HCT116 (cell line): Measurements from ENCODE around the gene AP2A1. TPM values are rescaled to one million over a fixed set of nuclear protein-coding genes. Genes with fewer than 3 reads are reported as not detected.
A peak's percentile ranks its signal among the peaks of the same experiment; 100 is the strongest.

Experiments used
- ATAC-seq: fragments of 200-7000 bp; cut with Tn5 transposase; 2 replicates; pipeline ENCODE4 v1.9.1; 2020; ENCODE audit warnings: mild to moderate bottlenecking, moderate library complexity
- BruUV-seq: library from RNA; stranded (reverse); fragments of 400-500 nt; replicated peaks from 2 replicates; lab custom pipeline; 2021; lab: Mats Ljungman, UMichigan
- CTCF ChIA-PET: fragments of 300-600 bp; sonication (Branson Sonifier 250); formaldehyde crosslinking; loops from one replicate; lab custom pipeline; 2021; ENCODE audit warnings: antibody characterized with exemption; lab: Charles Lee
- POLR2A ChIA-PET: fragments of 300-600, 350-600 bp; sonication (Branson Sonifier 250); formaldehyde crosslinking; loops from one replicate; lab custom pipeline; 2021; ENCODE audit warnings: antibody characterized with exemption; lab: Charles Lee
- RAD21 ChIA-PET, 2 experiments: fragments of 300-600 bp; sonication (Branson Sonifier 250); formaldehyde crosslinking; loops; one replicate each; lab custom pipeline; 2023; ENCODE audit warnings: low total read pairs in 2 of 2; ENCODE audit not compliant: uncharacterized antibody in 2 of 2, unreplicated experiment in 2 of 2, low non-redundant PET in 1 of 2; lab: Charles Lee
- DNase-seq: peaks from one replicate; pipeline ENCODE4 v3.0.0-alpha.2; 2010; ENCODE audit warnings: low read depth, low spot score
- H2AFZ ChIP-seq: fragments of 200-600 bp; shearing (Covaris generic), sonication (generic); 2 replicates; pipeline ENCODE4 v1.6.1; 2017; ENCODE audit warnings: low read depth, mixed run types, mixed read lengths, antibody characterized with exemption, low read length; ENCODE audit not compliant: poor library complexity, severe bottlenecking
- H3K27ac ChIP-seq: 2 replicates; pipeline ENCODE4 v1.5.1; 2012; ENCODE audit warnings: low read depth, low read length
- H3K27me3 ChIP-seq: fragments of 200-600 bp; sonication (generic); 2 replicates; pipeline ENCODE4 v1.6.1; 2016; ENCODE audit warnings: mixed run types, low read length, mixed read lengths; ENCODE audit not compliant: insufficient read depth
- H3K36me3 ChIP-seq, 2 experiments: fragments of 200-500 bp in 1 of 2; fragments of 200-600 bp in 1 of 2; sonication (Bioruptor generic) in 1 of 2; sonication (generic) in 1 of 2; 2 replicates each; pipeline versions ENCODE4 v1.5.1 to v1.6.1; 2014 to 2016; ENCODE audit warnings: low read length in 2 of 2, inconsistent platforms in 1 of 2, mixed read lengths in 1 of 2, mixed run types in 1 of 2; ENCODE audit not compliant: insufficient read depth in 2 of 2, control insufficient read depth in 1 of 2
- H3K4me1 ChIP-seq, 2 experiments: fragments of 200-600 bp in 1 of 2; sonication (generic) in 1 of 2; 2 replicates each; pipeline versions ENCODE4 v1.5.1 to v1.6.1; 2012 to 2017; ENCODE audit warnings: low read length in 2 of 2, inconsistent platforms in 1 of 2, mild to moderate bottlenecking in 1 of 2, mixed read lengths in 1 of 2, mixed run types in 1 of 2, moderate library complexity in 1 of 2; ENCODE audit not compliant: insufficient read depth in 2 of 2, control insufficient read depth in 1 of 2
- H3K4me2 ChIP-seq: fragments of 200-600 bp; sonication (generic); 2 replicates; pipeline ENCODE4 v1.6.1; 2017; ENCODE audit warnings: mixed run types, low read length, mixed read lengths
- H3K4me3 ChIP-seq, 2 experiments: fragments of 200-600 bp in 1 of 2; sonication (generic) in 1 of 2; replicated peaks in 1 of 2; 2 replicates each; pipeline ENCODE4 v1.5.1; 2011 to 2016; ENCODE audit warnings: low read length in 2 of 2, control low read depth in 1 of 2, low read depth in 1 of 2, mild to moderate bottlenecking in 1 of 2, mixed read lengths in 1 of 2, mixed run types in 1 of 2
- H3K79me2 ChIP-seq: fragments of 200-600 bp; sonication (generic); 2 replicates; pipeline ENCODE4 v1.6.1; 2017; ENCODE audit warnings: mild to moderate bottlenecking, mixed run types, low read length, moderate library complexity, mixed read lengths; ENCODE audit not compliant: insufficient read depth
- H3K9ac ChIP-seq: fragments of 200-600 bp; sonication (generic); 2 replicates; pipeline ENCODE4 v1.6.1; 2016; ENCODE audit warnings: low read length, mixed read lengths
- H3K9me2 ChIP-seq: fragments of 200-600 bp; sonication (generic), shearing (Covaris generic); 2 replicates; pipeline ENCODE4 v1.6.1; 2017; ENCODE audit warnings: mixed run types, mild to moderate bottlenecking, moderate library complexity; ENCODE audit not compliant: insufficient read depth
- H3K9me3 ChIP-seq, 2 experiments: fragments of 200-500 bp in 1 of 2; fragments of 200-600 bp in 1 of 2; sonication (Bioruptor generic) in 1 of 2; sonication (generic) in 1 of 2; 2 replicates each; pipeline ENCODE4 v1.6.1; 2014 to 2017; ENCODE audit warnings: low read length in 2 of 2, mixed read lengths in 2 of 2, inconsistent platforms in 1 of 2, low read depth in 1 of 2, mild to moderate bottlenecking in 1 of 2, mixed run types in 1 of 2, moderate library complexity in 1 of 2; ENCODE audit not compliant: control insufficient read depth in 1 of 2, insufficient read depth in 1 of 2
- H4K20me1 ChIP-seq: fragments of 200-600 bp; sonication (generic), shearing (Covaris generic); 2 replicates; pipeline ENCODE4 v1.6.1; 2017; ENCODE audit warnings: mixed run types, mild to moderate bottlenecking, moderate library complexity; ENCODE audit not compliant: insufficient read depth
- EGR1 ChIP-seq: IDR thresholded peaks from 2 replicates; pipeline ENCODE4 v1.6.1; 2012; ENCODE audit warnings: low read depth
- ELF1 ChIP-seq: IDR thresholded peaks from 2 replicates; pipeline ENCODE4 v1.6.1; 2012; ENCODE audit warnings: low read depth, borderline replicate concordance
- EZH2phosphoT487 ChIP-seq: fragments of 200-600 bp; IDR thresholded peaks from 2 replicates; pipeline ENCODE4 v1.6.1; 2018; ENCODE audit warnings: antibody characterized with exemption, borderline replicate concordance
- FOSL1 ChIP-seq: IDR thresholded peaks from 2 replicates; pipeline ENCODE4 v1.6.1; 2012; ENCODE audit warnings: low read depth
- POLR2A ChIP-seq: IDR thresholded peaks from 2 replicates; pipeline ENCODE4 v1.7.0; 2011; ENCODE audit warnings: borderline replicate concordance; ENCODE audit not compliant: insufficient read depth, insufficient read length; ENCODE audit errors: extremely low read depth
- RAD21 ChIP-seq: IDR thresholded peaks from 2 replicates; pipeline ENCODE4 v1.6.1; 2012; ENCODE audit warnings: low read depth, mild to moderate bottlenecking
- REST ChIP-seq: IDR thresholded peaks from 2 replicates; pipeline ENCODE4 v1.6.1; 2012; ENCODE audit warnings: low read depth
- SIN3A ChIP-seq: IDR thresholded peaks from 2 replicates; pipeline ENCODE4 v1.6.1; 2012; ENCODE audit warnings: low read depth
- YY1 ChIP-seq: IDR thresholded peaks from 2 replicates; pipeline ENCODE4 v1.6.1; 2011; ENCODE audit warnings: low read length, low read depth, moderate library complexity, mild to moderate bottlenecking; ENCODE audit not compliant: insufficient replicate concordance; ENCODE audit errors: extremely low read depth
- ZFX ChIP-seq: fragments of 450-650 bp; IDR thresholded peaks from 2 replicates; pipeline ENCODE4 v1.6.1; 2017
- ZNF274 ChIP-seq: fragments of 200-500 bp; sonication (Bioruptor generic); IDR thresholded peaks from 2 replicates; pipeline ENCODE4 v1.6.1; 2014; ENCODE audit warnings: mild to moderate bottlenecking, low read depth, low read length, inconsistent platforms
- intact Hi-C: fragments of 100-400 bp; cut with micrococcal nuclease; formaldehyde crosslinking; loops from 2 replicates; pipeline ENCODE4 v1.10.0; 2022
- total RNA-seq: library from RNA; stranded (reverse); gene quantifications from one replicate; pipeline ENCODE4 v1.2.1, GENCODE V29; 2021; ENCODE audit not compliant: unreplicated experiment
- TF ChIP-seq, protein P1 (sequence below): IDR thresholded peaks from 2 replicates; pipeline ENCODE4 v1.6.1; 2011; ENCODE audit warnings: mild to moderate bottlenecking, low read length, moderate library complexity; ENCODE audit not compliant: insufficient replicate concordance; ENCODE audit errors: extremely low read depth

The AP2A1 gene
- total RNA-seq, 1 experiment from 2014 or later = 102 TPM

- Histone ChIP-seq H3K9me3 (no peaks in the 10 kb centered on the region), H3K4me1 (peaks cover under 1 to 9% of the 10 kb centered on the region in 2 experiments), H3K9me2 (no peaks in the 10 kb centered on the region), H4K20me1 (no peaks in the 10 kb centered on the region), H2AFZ (no peak overlapping the region), H3K9ac (no peak overlapping the region), H3K27me3 (no peaks in the 10 kb centered on the region), H3K36me3 (peaks cover 2 to 10% of the 10 kb centered on the region in 2 experiments; a peak in 2 of 4 replicates), H3K4me3 (no peak overlapping the region), H3K4me2 (no peak overlapping the region), H3K79me2 (no peaks in the 10 kb centered on the region; the same call in 1 of the 2 replicates), H3K27ac (no peak overlapping the region)
- TF ChIP-seq ZFX = no peak
- 0 out of 2 replicates have a peak, but pooled peaks have one; percentile 20 for ATAC-seq
- POLR2A ChIA-PET = no interaction called here
- DNase-seq = no peak
- intact Hi-C loops = no loop called here
- BruUV-seq = no TSS peak
- RAD21 ChIA-PET = no interaction called here
- CTCF ChIA-PET = no interaction called here
Measured at GRCh38 chr19:49780861-49781260, 14.1 kb downstream of the AP2A1 start.

- H3K9me3 ChIP-seq = no peaks in the 10 kb centered on the region
- peaks cover 2 to 10% of the 10 kb centered on the region in 2 experiments; a peak in 2 of 4 replicates for H3K36me3 ChIP-seq
- H3K27me3 ChIP-seq = no peaks in the 10 kb centered on the region
- intact Hi-C loops = no loop called here
- no peak overlapping the region for H3K9ac ChIP-seq
- ChIA-PET POLR2A (no interaction called here), CTCF (no interaction called here), RAD21 (no interaction called here)
- 0 out of 2 replicates have a peak, but pooled peaks have one; percentile 9 for ATAC-seq
- no peak overlapping the region for H3K4me3 ChIP-seq
- no peaks in the 10 kb centered on the region for H3K79me2 ChIP-seq
- H3K4me1 ChIP-seq = peaks cover 6 to 14% of the 10 kb centered on the region in 2 experiments
- H3K4me2 ChIP-seq = no peak overlapping the region
- TF ChIP-seq EGR1 (no peak), POLR2A (no peak), ZNF274 (no peak), RAD21 (no peak), ELF1 (no peak), FOSL1 (no peak), REST (no peak), EZH2phosphoT487 (no peak), YY1 (no peak), SIN3A (no peak)
- TF ChIP-seq, protein P1, sequence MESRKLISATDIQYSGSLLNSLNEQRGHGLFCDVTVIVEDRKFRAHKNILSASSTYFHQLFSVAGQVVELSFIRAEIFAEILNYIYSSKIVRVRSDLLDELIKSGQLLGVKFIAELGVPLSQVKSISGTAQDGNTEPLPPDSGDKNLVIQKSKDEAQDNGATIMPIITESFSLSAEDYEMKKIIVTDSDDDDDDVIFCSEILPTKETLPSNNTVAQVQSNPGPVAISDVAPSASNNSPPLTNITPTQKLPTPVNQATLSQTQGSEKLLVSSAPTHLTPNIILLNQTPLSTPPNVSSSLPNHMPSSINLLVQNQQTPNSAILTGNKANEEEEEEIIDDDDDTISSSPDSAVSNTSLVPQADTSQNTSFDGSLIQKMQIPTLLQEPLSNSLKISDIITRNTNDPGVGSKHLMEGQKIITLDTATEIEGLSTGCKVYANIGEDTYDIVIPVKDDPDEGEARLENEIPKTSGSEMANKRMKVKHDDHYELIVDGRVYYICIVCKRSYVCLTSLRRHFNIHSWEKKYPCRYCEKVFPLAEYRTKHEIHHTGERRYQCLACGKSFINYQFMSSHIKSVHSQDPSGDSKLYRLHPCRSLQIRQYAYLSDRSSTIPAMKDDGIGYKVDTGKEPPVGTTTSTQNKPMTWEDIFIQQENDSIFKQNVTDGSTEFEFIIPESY = no peak
- no peak overlapping the region for H2AFZ ChIP-seq
- no peak for DNase-seq
- no peak overlapping the region for H3K27ac ChIP-seq
- no TSS peak for BruUV-seq
- H3K9me2 ChIP-seq = no peaks in the 10 kb centered on the region
- H4K20me1 ChIP-seq = no peaks in the 10 kb centered on the region
Measured at GRCh38 chr19:49781394-49781793, 14.6 kb downstream of the AP2A1 start.
